ENCODE measurements around the gene CPSF4L.
A peak's percentile ranks its signal among the peaks of the same experiment; 100 is the strongest.

The CPSF4L gene

GRCh38 chr17:73231841-73232586 is 29.7 kb downstream of the CPSF4L start:
- DNase-seq (ENCODE audit: low spot score) = peak; percentile 97

GRCh38 chr17:73231395-73231794 is 30.3 kb downstream of the CPSF4L start:
- DNase-seq (ENCODE audit: low spot score) = peak; percentile 66

GRCh38 chr17:73230088-73230487 is 31.6 kb downstream of the CPSF4L start:
- peak; percentile 45 for DNase-seq (ENCODE audit: low spot score)

GRCh38 chr17:73228748-73229236 is 32.9 kb downstream of the CPSF4L start:
- DNase-seq (ENCODE audit: low spot score) = peak; percentile 94

GRCh38 chr17:73227944-73228343 is 33.7 kb downstream of the CPSF4L start:
- no peak for DNase-seq (ENCODE audit: low spot score)

- no peak for DNase-seq (ENCODE audit: low spot score)
These were observed 34.3 kb downstream of the CPSF4L start for GRCh38 chr17:73227379-73227778.

GRCh38 chr17:73226556-73227172 is 35.0 kb downstream of the CPSF4L start:
- peak; percentile 46 for DNase-seq (ENCODE audit: low spot score)

GRCh38 chr17:73224663-73225305 is 36.9 kb downstream of the CPSF4L start:
- DNase-seq (ENCODE audit: low spot score) = peak; percentile 28

- peak; percentile 25 for DNase-seq (ENCODE audit: low spot score)
These were observed 37.4 kb downstream of the CPSF4L start for GRCh38 chr17:73224237-73224636.

- no peak for DNase-seq (ENCODE audit: low spot score)
These were observed 38.0 kb downstream of the CPSF4L start for GRCh38 chr17:73223626-73224230.

GRCh38 chr17:73215447-73215846 is 46.2 kb downstream of the CPSF4L start:
- DNase-seq (ENCODE audit: low spot score) = no peak

- DNase-seq (ENCODE audit: low spot score) = no peak
These were observed 46.8 kb downstream of the CPSF4L start for GRCh38 chr17:73214851-73215250.

GRCh38 chr17:73214008-73214407 is 47.7 kb downstream of the CPSF4L start:
- DNase-seq (ENCODE audit: low spot score) = no peak

- DNase-seq (ENCODE audit: low spot score) = no peak
These were observed 49.9 kb downstream of the CPSF4L start for GRCh38 chr17:73211745-73212144.

GRCh38 chr17:73210002-73210678 is 51.5 kb downstream of the CPSF4L start:
- DNase-seq (ENCODE audit: low spot score) = peak; percentile 71

GRCh38 chr17:73209436-73209835 is 52.2 kb downstream of the CPSF4L start:
- DNase-seq (ENCODE audit: low spot score) = no peak

GRCh38 chr17:73208139-73208827 is 53.4 kb downstream of the CPSF4L start:
- DNase-seq (ENCODE audit: low spot score) = no peak

GRCh38 chr17:73205459-73205961 is 56.2 kb downstream of the CPSF4L start:
- DNase-seq (ENCODE audit: low spot score) = no peak

- no peak for DNase-seq (ENCODE audit: low spot score)
These were observed 57.7 kb downstream of the CPSF4L start for GRCh38 chr17:73203788-73204479.

- DNase-seq (ENCODE audit: low spot score) = no peak
These were observed 58.4 kb downstream of the CPSF4L start for GRCh38 chr17:73203135-73203787.
